Thyroid gland (tissue), 4 donors: Measurements from ENCODE around the gene HHAT.

Experiments used
- CTCF ChIP-seq, 6 experiments: fragments of 200-600 bp in 3 of 6; fragments of 450-650 bp in 3 of 6; sonication (generic) in 3 of 6; IDR thresholded peaks; one replicate each; pipeline ENCODE4 v1.5.1; 2016 to 2019; ENCODE audit warnings: antibody characterized with exemption in 6 of 6, mild to moderate bottlenecking in 2 of 6, inconsistent platforms in 1 of 6, moderate library complexity in 1 of 6
- POLR2A ChIP-seq, 2 donors: fragments of 450-650 bp; IDR thresholded peaks; one replicate each; pipeline ENCODE4 v1.6.1; 2017; ENCODE audit warnings: antibody characterized with exemption in 2 of 2, mild to moderate bottlenecking in 2 of 2, moderate library complexity in 1 of 2

GRCh38 chr1:210347112-210347511, 18.4 kb downstream of the HHAT start:
- TF ChIP-seq CTCF (IDR thresholded peaks at IDR 0.05) = no peak
- no peak for TF ChIP-seq POLR2A (IDR thresholded peaks at IDR 0.05)
